Measurements from ENCODE around the gene NNMT. TPM values are rescaled to one million over a fixed set of nuclear protein-coding genes. Genes with fewer than 3 reads are reported as not detected.

The NNMT gene
- total and polyA plus RNA-seq, 9 of the 15 experiments (the other 6 are each of a cell fraction or from before 2014, with no cell fraction given), result 6.1 to 15.0 (median 11.2) TPM

GRCh38 chr11:114291842-114292680 is 4.1 kb upstream of the NNMT start:
- Histone ChIP-seq H3K9me1 (ENCODE audit: control insufficient read depth, insufficient read depth, low read length) (no peaks in the 10 kb centered on the region), H3K9ac (ENCODE audit: insufficient read depth in 1 of 2, low read depth in 2 of 2, low read length in 2 of 2) (no peak overlapping the region), H3K36me3 (ENCODE audit: control insufficient read depth, insufficient read depth, low read length) (no peaks in the 10 kb centered on the region), H4K20me1 (replicated peaks; ENCODE audit: control insufficient read depth, insufficient read depth, low read length) (no peaks in the 10 kb centered on the region), H3K9me3 (replicated peaks; ENCODE audit: control insufficient read depth, insufficient read depth, low read depth, low read length) (no peaks in the 10 kb centered on the region), H3K4me1 (replicated peaks in 1 of 2; ENCODE audit: control insufficient read depth in 2 of 2, insufficient read depth in 2 of 2, low read length in 2 of 2) (peaks cover 9 to 41% of the 10 kb centered on the region in 2 experiments), H3K27me3 (ENCODE audit: control insufficient read depth in 2 of 2, insufficient read depth in 2 of 2, low read length in 2 of 2) (no peaks in the 10 kb centered on the region), H3K4me3 (no peak overlapping the region), H3K4me2 (ENCODE audit: insufficient read depth, low read length) (peak overlapping the region; percentile 42; the same call in 1 of the 2 replicates), H2AFZ (ENCODE audit: low read depth, low read length) (peak overlapping the region; percentile 43), H3K27ac (ENCODE audit: extremely low read depth, low read depth, low read length) (no peak overlapping the region), H3K79me2 (ENCODE audit: control insufficient read depth, insufficient read depth, low read length) (no peaks in the 10 kb centered on the region)
- WGBS (ENCODE audit: insufficient coverage, low coverage, missing lambda C conversion rate), result 48% methylated on average over 4 of the region's 4 CpGs
- ChIA-PET CTCF (ENCODE audit: low intra/inter-chr PET ratio) (no interaction called here), POLR2A (interaction anchor here (0.8 kb wide), 1 partner anchor 18 kb away, joined by 3 read pairs; no protein-coding TSS in a partner anchor)
- TF ChIP-seq JUND (IDR thresholded peaks at IDR 0.05; ENCODE audit: borderline replicate concordance, low read depth, low read length) (no peak), JUND (tag; IDR thresholded peaks at IDR 0.05; ENCODE audit: borderline replicate concordance, low read depth, low read length) (0 out of 3 replicates have a peak, but pooled peaks have one; percentile 17), ZNF175 (CRISPR knock-in tag; IDR thresholded peaks at IDR 0.05; ENCODE audit: low read depth) (0 out of 2 replicates have a peak, but pooled peaks have one; percentile 3), ZNF639 (CRISPR knock-in tag; conservative IDR thresholded peaks at IDR 0.05 in 1 of 2, IDR thresholded peaks at IDR 0.05 in 1 of 2) (0 out of 4 replicates have a peak, but pooled peaks of 1 of the 2 experiments have one; percentile 37), CBFA2T2 (conservative IDR thresholded peaks at IDR 0.05) (no peak)
- in situ Hi-C loops (cut with MboI) (no loop called here), intact Hi-C loops (cut with micrococcal nuclease) (no loop called here)
- no peak for ATAC-seq
- BruUV-seq (replicated peaks), result no TSS peak
- no peak for FAIRE-seq
- no peak for DNase-seq (ENCODE audit: extremely low read depth in 1 of 4, low spot score in 3 of 4)

Data from K562 (cell line).